ENCODE measurements around the gene AGAP3.

AGAP3 gene

DNA sequence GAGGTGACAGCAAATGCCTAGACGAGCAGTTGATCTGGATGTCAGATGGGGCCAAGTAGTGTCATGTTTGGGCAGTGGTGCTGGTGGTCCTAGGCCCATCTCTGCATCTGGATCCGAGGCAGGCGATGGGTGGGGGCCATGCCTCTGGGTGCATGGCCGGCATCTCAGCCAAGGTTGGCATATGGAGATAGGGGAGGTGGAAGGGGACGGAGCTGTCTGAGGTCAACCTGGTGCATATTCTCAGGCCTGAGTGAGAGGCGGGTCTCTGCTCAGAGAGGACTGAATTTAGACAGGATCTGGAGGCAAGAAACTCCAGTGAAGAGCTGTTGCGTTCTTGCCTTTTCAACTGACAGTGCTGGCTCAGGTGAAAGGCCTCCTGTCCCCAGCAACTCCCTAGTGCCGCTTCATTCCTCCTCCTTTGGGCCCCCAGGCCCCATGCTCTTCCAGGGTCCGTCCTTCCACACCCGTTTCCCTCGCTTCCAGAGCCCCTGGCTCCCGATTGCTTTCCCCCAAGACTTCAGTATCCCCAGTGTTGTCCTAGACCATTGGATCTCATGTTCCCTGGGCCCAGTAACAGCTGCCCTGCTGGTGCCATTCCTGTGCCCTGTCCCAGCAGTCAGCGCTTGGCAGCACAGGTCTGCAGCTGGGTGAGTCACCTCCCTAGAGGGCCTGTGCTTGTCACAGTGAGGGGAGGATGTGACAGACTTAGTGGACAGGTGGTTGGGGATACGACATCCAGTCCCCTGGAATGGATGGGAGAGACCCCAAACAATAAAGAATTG lies 48.7 kb downstream of the AGAP3 start:
- DNase-seq (ENCODE audit: extremely low read depth in 1 of 2, low read depth in 1 of 2): no peak

DNA sequence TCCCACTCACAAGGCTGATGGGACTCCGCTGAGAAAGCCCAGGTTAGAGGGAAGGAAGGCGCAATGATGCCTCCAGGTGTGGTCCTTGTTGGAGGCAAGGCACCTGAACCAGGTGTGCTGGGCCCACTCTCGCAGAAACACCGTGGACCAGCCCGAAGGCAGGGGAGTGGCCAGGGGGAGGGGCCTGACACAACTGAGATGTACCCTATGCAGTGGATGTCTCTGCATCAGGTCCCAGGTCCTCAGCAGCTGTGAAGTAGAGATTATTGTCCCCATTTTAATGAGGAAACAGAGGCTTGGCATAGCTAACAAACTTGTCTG lies 49.2 kb downstream of the AGAP3 start:
- no peak for DNase-seq (ENCODE audit: extremely low read depth in 1 of 2, low read depth in 1 of 2)

DNA sequence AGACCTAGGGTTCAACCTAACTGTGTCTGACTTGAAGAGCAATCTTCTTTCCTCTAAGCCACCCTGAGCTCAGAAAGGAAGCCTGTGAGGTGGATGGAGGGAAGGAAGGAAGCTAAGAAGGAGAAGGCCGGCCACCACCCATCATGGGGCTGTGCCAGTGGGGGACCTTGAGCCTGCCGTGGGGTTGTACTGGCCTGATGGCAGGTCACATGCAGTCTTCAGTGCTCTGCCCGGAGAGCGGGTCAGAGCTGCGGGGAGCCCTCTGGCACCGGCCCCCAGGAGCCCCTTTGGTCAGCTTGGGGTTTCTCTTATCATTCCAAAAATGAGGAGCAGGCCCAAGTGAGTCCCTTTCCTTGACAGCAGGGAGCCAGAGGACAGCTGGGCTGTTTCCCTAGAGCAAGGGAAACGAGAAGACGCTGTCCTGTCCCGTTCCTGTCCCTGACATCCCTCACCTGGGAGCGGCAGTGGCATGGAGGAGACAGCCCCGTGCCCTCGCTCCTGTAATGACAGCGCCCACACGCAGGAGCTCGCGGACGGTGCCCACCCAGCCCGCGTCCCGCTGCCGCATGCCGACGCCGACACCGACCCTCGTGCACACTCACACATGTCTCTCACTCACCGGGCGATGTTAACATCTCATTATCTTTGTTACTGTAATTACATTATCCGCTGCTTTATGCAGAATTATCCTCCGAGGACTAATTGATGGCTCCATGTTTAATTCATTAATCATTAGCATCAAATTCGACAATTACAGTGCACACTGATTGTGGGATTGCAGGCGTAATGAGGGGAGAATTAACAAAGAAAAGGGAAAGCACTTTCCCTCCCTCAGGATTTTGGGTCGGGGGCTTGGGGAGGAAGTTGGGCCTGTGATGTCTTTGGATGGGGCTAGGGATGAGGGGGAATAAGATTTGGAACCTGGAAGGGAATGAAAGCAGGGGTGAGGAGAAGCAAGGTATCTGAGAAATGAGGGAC lies 49.9 kb downstream of the AGAP3 start:
- no peak for DNase-seq (ENCODE audit: extremely low read depth in 1 of 2, low read depth in 1 of 2)

DNA sequence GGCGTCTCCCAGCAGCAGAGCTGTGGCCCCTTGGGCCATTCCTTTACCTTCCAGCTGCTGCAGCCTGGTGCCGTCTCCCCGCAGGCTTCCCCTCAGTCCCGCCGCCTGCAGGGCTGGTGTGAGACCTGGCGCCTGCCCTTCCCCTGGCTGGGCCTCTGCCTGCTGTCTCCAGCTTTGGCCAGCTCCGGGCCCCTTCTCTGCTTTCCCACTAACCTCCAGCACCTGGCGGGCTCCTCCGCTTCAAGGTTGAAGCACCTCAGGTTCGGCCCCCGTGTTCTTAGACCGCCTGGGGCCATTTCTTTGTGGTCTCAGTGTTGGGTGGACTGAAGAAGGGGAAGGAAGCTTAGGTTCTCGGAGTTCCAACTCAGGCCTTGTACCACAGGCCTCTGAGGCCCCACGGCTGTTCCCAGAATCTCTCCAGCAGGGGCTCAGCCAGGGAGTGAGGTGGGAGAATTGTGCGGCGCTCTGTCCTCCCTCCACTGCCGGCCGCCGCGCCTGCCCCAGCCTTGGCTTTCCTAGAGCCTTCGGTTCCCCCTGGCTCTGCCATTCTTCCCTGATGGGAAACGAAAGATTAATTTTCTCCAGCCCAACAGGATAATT lies 50.9 kb downstream of the AGAP3 start:
- DNase-seq (ENCODE audit: extremely low read depth in 1 of 2, low read depth in 1 of 2): no peak

GRCh38 chr7:151137791-151138152 lies 51.5 kb downstream of the AGAP3 start:
- no peak for DNase-seq (ENCODE audit: extremely low read depth in 1 of 2, low read depth in 1 of 2)

GRCh38 chr7:151138153-151138851 lies 52.0 kb downstream of the AGAP3 start:
- no peak for DNase-seq (ENCODE audit: extremely low read depth in 1 of 2, low read depth in 1 of 2)

DNA sequence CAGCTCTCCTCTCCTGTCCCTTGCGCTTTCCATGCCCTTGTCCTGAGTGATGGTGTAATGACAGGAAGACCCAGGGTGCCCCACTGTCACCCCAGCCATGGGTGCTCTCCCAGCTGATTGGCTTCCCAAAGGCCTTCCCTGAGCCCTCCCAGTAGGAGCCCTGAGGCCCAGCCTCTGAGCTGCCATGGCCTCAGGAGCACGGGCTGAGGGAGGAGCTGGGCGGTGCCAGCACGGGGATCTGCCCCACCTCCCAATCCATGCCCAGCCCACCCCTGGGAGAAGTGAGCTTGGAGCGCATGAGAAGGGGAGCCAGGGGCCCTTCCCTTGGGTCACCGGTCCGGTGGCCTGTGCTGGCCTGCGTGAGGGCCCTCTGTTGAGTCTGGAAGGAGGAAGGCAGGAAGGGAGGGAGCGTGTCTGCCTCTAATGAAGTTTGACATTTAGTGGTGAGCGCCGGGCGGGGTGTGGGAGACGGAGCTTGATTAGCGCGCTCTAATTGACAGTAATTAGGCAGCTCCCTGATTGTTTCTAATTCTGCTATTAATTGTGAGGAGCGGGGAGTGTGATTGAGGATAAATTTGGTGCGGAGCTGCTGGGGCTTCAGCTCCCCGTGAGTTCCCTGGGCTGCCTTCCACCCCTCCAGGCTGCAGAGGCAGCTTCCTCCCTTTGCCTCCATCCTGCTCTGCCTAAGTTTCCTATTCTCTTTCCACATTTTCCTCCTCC lies 53.0 kb downstream of the AGAP3 start:
- no peak for DNase-seq (ENCODE audit: extremely low read depth in 1 of 2, low read depth in 1 of 2)

DNA sequence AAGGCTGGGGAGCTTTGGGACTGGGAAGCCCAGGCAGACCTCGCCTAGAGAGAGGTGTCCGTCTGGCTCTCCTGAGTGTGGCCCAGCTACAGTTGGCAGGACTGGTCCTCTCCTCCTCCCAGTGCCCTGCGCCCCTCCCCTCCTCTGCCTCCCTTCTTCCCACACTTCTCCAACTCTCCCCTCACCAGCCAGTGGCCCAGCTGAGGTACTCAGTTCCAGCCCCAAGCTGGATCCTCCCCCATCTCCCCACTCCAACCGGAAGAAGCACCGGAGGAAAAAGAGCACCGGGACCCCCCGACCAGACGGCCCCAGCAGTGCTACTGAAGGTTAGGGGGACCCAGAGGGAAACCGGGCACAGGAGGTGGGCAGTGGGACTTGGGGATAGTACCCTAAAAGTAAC lies 53.5 kb downstream of the AGAP3 start:
- no peak for DNase-seq (ENCODE audit: extremely low read depth in 1 of 2, low read depth in 1 of 2)

GRCh38 chr7:151140826-151141225 lies 54.6 kb downstream of the AGAP3 start:
- DNase-seq (ENCODE audit: extremely low read depth in 1 of 2, low read depth in 1 of 2): no peak

- DNase-seq (ENCODE audit: extremely low read depth in 1 of 2, low read depth in 1 of 2): no peak
These were observed 55.1 kb downstream of the AGAP3 start for GRCh38 chr7:151141311-151141854.

GRCh38 chr7:151141855-151142685 lies 55.8 kb downstream of the AGAP3 start:
- DNase-seq (ENCODE audit: extremely low read depth in 1 of 2, low read depth in 1 of 2): no peak

DNA sequence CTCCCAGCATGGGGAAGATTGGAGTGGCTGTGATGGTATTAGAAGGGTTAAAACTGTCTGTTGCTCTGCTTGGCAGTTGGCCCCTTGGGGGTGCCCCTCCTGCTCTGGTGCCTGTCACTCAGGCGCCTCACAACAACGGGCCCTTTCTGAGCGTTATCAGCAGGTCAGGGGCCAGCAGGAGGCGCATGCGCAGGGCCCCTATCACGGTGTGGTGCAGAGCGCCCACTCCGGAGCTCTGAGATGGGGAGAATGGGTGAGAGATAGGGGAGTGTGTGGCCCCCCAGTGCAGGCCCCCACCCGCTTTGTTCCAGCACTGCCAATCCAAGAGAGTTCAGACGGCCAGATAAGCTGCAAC lies 56.4 kb downstream of the AGAP3 start:
- no peak for DNase-seq (ENCODE audit: extremely low read depth in 1 of 2, low read depth in 1 of 2)

DNA sequence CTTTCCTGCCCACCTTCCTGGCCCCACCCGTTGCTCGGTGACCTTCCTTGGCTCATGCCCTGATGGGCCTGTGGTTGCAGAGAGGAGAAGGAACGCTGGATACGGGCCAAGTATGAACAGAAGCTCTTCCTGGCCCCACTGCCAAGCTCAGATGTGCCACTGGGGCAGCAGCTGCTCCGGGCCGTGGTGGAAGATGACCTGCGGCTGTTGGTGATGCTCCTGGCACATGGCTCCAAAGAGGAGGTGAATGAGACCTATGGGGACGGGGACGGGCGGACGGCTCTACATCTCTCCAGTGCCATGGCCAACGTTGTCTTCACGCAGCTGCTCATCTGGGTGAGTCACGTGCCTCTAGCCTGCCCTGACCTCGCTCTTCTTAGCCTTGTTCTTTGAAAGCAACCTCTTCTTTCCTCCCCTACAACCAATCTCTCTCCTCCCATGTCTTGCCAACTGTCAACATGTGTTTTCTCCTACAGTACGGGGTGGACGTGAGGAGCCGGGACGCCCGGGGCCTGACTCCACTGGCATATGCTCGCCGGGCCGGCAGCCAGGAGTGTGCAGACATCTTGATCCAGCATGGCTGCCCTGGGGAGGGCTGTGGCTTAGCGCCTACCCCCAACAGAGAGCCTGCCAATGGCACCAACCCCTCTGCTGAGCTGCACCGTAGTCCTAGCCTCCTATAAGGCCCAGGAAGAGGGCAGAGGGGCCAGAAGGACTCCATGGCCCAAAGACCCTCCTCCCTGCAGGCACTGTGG lies 57.2 kb downstream of the AGAP3 start:
- DNase-seq (ENCODE audit: extremely low read depth in 1 of 2, low read depth in 1 of 2): no peak

- DNase-seq (ENCODE audit: extremely low read depth in 1 of 2, low read depth in 1 of 2): no peak
These were observed 58.1 kb downstream of the AGAP3 start for GRCh38 chr7:151144387-151144786.

GRCh38 chr7:151146761-151147160 lies 60.5 kb downstream of the AGAP3 start:
- no peak for DNase-seq (ENCODE audit: extremely low read depth in 1 of 2, low read depth in 1 of 2)

DNA sequence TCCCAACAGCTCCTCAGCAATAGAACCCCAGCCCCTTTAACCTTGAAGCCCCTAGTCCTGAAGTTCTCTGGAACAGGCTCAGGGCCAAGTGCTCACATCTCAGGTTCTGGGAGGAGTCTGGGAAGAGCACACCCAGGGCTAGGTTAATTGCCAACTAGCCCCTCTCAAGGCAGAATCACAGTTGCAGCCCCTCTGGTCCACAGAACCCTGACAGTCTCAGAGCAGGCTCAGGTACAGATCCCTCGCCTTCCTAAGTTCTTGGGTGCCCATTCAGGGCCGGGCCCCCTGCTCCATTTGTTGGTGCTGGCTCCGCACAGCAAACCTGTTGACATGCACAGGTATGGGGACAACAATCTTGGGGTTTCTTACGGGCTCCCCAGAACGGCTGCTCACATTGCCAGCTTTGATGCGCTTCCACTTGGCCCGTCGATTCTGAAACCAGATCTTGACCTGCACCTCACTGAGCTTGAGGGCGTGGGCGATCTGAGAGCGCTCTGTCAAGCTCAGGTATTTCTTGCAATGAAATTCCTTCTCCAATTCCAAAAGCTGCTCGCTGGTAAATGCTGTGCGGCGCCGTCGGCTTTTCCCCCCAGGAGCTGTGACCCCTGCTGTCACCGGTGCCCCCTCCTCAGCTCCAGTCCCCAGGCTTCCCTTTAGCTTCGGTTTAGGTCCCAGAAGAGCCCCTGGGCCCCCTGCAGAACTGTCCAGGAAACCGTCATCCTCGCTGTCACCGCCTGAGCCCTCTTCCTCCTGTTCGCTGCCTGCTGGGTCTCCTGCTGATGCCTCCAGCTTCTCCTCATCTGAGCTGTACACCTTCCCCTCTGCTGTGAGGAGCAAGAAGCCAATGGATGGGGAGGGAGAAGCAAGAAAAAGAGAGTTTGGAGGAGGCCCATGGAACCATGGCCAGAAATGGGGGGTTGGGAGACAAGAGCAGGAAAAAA lies 62.3 kb downstream of the AGAP3 start:
- DNase-seq (ENCODE audit: extremely low read depth in 1 of 2, low read depth in 1 of 2): no peak

DNA sequence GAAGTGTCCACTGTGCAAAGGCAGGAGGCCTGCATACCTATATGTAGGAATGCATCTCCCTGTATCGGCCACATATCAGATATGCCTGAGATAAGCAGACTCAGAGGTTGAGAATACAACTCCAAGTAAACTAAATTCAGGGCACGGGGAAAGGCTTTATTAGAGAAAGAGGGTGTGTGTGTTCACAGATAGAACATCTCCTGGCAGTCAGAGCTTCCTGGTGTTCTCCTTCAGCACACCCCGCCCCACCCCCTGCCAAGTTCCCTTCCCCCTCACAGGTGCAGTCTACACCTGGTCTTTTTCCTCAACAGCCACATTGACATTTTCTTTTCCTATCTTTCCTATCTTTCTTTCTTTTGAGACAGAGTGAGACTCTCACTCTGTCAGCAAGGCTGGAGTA lies 64.1 kb downstream of the AGAP3 start:
- DNase-seq (ENCODE audit: extremely low read depth in 1 of 2, low read depth in 1 of 2): no peak
